Gastroesophageal sphincter (tissue), 3 donors: ENCODE results near the gene NHERF2.

ENCODE experiments used
- POLR2A ChIP-seq, 2 donors: fragments of 450-650 bp; IDR thresholded peaks; one replicate each; pipeline ENCODE4 v1.6.1; 2017; ENCODE audit warnings: antibody characterized with exemption in 2 of 2, mild to moderate bottlenecking in 2 of 2, moderate library complexity in 1 of 2
- POLR2AphosphoS5 ChIP-seq: sonication (generic); formaldehyde crosslinking; IDR thresholded peaks from one replicate; pipeline ENCODE4 v1.6.1; 2017; ENCODE audit warnings: antibody characterized with exemption
- TF ChIP-seq, protein P1 (sequence below), 4 experiments: fragments of 200-600 bp in 2 of 4; fragments of 450-650 bp in 2 of 4; sonication (generic) in 1 of 4; IDR thresholded peaks; one replicate each; pipeline ENCODE4 v1.5.1; 2017 to 2019; ENCODE audit warnings: antibody characterized with exemption in 4 of 4, mild to moderate bottlenecking in 2 of 4, moderate library complexity in 2 of 4

DNA sequence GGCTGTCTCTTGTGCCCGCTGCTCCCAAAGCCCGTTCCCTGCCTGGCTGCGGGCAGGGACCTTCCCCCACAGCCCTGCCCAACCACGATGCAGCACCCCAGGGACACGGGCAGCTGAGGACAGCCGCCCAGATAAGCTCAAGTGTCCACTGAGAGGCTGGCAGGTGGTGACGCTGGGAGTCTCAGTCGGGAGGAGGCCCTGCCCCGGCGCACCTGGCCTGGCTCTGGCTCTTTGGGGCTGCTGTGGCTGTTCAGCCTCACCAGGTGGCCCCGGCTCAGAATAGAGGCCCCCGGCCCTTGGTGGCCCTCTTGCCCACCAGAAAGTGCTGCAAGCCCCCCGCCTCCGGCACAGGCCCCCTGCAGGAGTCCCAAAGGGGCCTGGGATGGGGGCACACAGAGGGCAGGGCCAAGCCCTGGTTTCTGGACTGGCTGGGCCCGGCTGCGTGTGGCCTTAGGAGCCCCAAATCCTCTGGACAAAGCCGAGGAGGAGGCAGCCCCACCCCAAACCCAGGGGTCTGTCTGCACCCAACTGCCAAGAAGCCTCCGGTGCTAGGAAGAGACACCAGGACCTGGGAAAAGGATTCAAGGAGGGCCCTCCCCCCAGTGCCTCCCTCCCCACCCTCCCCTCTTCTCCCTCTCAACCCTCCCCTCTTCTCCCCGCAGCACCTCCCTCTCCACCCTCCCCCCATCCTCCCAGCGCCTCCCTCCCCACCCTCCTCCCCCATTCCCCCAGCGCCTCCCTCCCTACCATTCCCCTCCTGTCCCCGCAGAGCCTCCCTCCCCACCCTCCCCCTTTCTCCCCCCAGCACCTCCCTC lies 15.7 kb downstream of the NHERF2 start:
- TF ChIP-seq, protein P1, sequence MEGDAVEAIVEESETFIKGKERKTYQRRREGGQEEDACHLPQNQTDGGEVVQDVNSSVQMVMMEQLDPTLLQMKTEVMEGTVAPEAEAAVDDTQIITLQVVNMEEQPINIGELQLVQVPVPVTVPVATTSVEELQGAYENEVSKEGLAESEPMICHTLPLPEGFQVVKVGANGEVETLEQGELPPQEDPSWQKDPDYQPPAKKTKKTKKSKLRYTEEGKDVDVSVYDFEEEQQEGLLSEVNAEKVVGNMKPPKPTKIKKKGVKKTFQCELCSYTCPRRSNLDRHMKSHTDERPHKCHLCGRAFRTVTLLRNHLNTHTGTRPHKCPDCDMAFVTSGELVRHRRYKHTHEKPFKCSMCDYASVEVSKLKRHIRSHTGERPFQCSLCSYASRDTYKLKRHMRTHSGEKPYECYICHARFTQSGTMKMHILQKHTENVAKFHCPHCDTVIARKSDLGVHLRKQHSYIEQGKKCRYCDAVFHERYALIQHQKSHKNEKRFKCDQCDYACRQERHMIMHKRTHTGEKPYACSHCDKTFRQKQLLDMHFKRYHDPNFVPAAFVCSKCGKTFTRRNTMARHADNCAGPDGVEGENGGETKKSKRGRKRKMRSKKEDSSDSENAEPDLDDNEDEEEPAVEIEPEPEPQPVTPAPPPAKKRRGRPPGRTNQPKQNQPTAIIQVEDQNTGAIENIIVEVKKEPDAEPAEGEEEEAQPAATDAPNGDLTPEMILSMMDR (IDR thresholded peaks at IDR 0.05), result no peak
- TF ChIP-seq POLR2AphosphoS5 (no peak), POLR2A (IDR thresholded peaks at IDR 0.05) (no peak)
